Right atrium auricular region (tissue), 2 donors: ENCODE measurements around the gene PTCH1. TPM values are rescaled to one million over a fixed set of nuclear protein-coding genes. Genes with fewer than 3 reads are reported as not detected.

Experiments
- DNase-seq: peaks from one replicate; pipeline ENCODE4 v3.0.0-alpha.2; 2019; ENCODE audit warnings: low spot score
- H3K27ac ChIP-seq, 2 donors: fragments of 200-600 bp; sonication (generic); 1 replicate in 1 of 2; 2 replicates in 1 of 2; pipeline ENCODE4 v1.5.1; 2016 to 2019
- H3K27me3 ChIP-seq, 2 donors: fragments of 200-600 bp; sonication (generic); one replicate each; pipeline versions ENCODE4 v1.5.1 to v1.6.0; 2017 to 2019
- H3K36me3 ChIP-seq: fragments of 200-600 bp; sonication (generic); one replicate; pipeline ENCODE4 v1.5.1; 2016
- H3K4me1 ChIP-seq, 2 donors: fragments of 200-600 bp; sonication (generic); one replicate each; pipeline versions ENCODE4 v1.5.1 to v1.6.0; 2017 to 2019
- H3K4me3 ChIP-seq, 2 donors: fragments of 200-600 bp; sonication (generic); 1 replicate in 1 of 2; 2 replicates in 1 of 2; pipeline ENCODE4 v1.5.1; 2017 to 2019; ENCODE audit warnings: mild to moderate bottlenecking in 1 of 2, moderate library complexity in 1 of 2
- H3K9me3 ChIP-seq, 2 donors: fragments of 200-600 bp; sonication (generic); one replicate each; pipeline ENCODE4 v1.5.1; 2019
- CTCF ChIP-seq, 2 donors: fragments of 200-600 bp; sonication (generic); IDR thresholded peaks; one replicate each; pipeline ENCODE4 v1.5.1; 2019; ENCODE audit warnings: antibody characterized with exemption in 2 of 2
- total RNA-seq, 2 donors: library from RNA; depleted of rRNA; stranded (reverse); fragments of >200 nt; gene quantifications; one replicate each; pipeline ENCODE4 v1.1.0, GENCODE V29; 2016

PTCH1 gene
- total RNA-seq, 2 donors from 2014 or later, result 5.4 to 6.3 TPM

- Histone ChIP-seq H3K36me3 (no peaks in the 10 kb centered on the region), H3K4me1 (peaks cover 0 to 2% of the 10 kb centered on the region in 2 donors), H3K27ac (no peak overlapping the region), H3K27me3 (no peaks in the 10 kb centered on the region), H3K9me3 (no peaks in the 10 kb centered on the region), H3K4me3 (no peak overlapping the region)
- no peak for DNase-seq
- TF ChIP-seq CTCF (IDR thresholded peaks at IDR 0.05), result no peak
Observed at GRCh38 chr9:95431286-95431685, 85.5 kb downstream of the PTCH1 start.

- Histone ChIP-seq H3K36me3 (no peaks in the 10 kb centered on the region), H3K4me1 (peaks cover 0 to 6% of the 10 kb centered on the region in 2 donors), H3K27me3 (no peaks in the 10 kb centered on the region), H3K4me3 (no peak overlapping the region), H3K9me3 (no peaks in the 10 kb centered on the region), H3K27ac (no peak overlapping the region)
- no peak for DNase-seq
- TF ChIP-seq CTCF (IDR thresholded peaks at IDR 0.05), result no peak
Observed at GRCh38 chr9:95429948-95430620, 86.7 kb downstream of the PTCH1 start.

GRCh38 chr9:95429096-95429495 lies 87.7 kb downstream of the PTCH1 start:
- H3K27ac ChIP-seq, result no peak overlapping the region
- H3K4me3 ChIP-seq, result no peak overlapping the region

GRCh38 chr9:95425910-95426551 lies 90.7 kb downstream of the PTCH1 start:
- H3K27me3 ChIP-seq, result no peaks in the 10 kb centered on the region
- H3K27ac ChIP-seq, result peak overlapping the region in 1 of 2 donors; percentile 79
- no peak for DNase-seq
- no peak for TF ChIP-seq CTCF (IDR thresholded peaks at IDR 0.05)
- peaks cover 0 to 20% of the 10 kb centered on the region in 2 donors for H3K9me3 ChIP-seq
- H3K4me3 ChIP-seq, result peak overlapping the region; percentile 31 to 53
- no peaks in the 10 kb centered on the region for H3K36me3 ChIP-seq
- peaks cover 0 to 6% of the 10 kb centered on the region in 2 donors for H3K4me1 ChIP-seq

More at GRCh38 chr9:95429096-95429495, 87.7 kb downstream of the PTCH1 start:
- H3K27me3 ChIP-seq, result no peaks in the 10 kb centered on the region
- H3K9me3 ChIP-seq, result no peaks in the 10 kb centered on the region
- H3K36me3 ChIP-seq, result no peaks in the 10 kb centered on the region
- DNase-seq, result no peak
- H3K4me1 ChIP-seq, result peaks cover 0 to 6% of the 10 kb centered on the region in 2 donors
- no peak for TF ChIP-seq CTCF (IDR thresholded peaks at IDR 0.05)

GRCh38 chr9:95422650-95423049 lies 94.1 kb downstream of the PTCH1 start:
- no peak for DNase-seq
- Histone ChIP-seq H3K4me1 (peaks cover 0 to 6% of the 10 kb centered on the region in 2 donors), H3K4me3 (no peak overlapping the region), H3K27me3 (no peaks in the 10 kb centered on the region), H3K27ac (no peak overlapping the region), H3K9me3 (peaks cover 0 to 20% of the 10 kb centered on the region in 2 donors), H3K36me3 (no peaks in the 10 kb centered on the region)
- TF ChIP-seq CTCF (IDR thresholded peaks at IDR 0.05), result no peak
